ENCODE data around the gene GOLGB1. TPM values are rescaled to one million over a fixed set of nuclear protein-coding genes. Genes with fewer than 3 reads are reported as not detected.
A peak's percentile ranks its signal among the peaks of the same experiment; 100 is the strongest.

GOLGB1 gene
- total and polyA plus RNA-seq, 2 of the 4 experiments (the other 2 are of a cell fraction) = 13.3 to 30.3 TPM

GRCh38 chr3:121707531-121708273 lies 41.8 kb downstream of the GOLGB1 start:
- no peak overlapping the region for H4K8ac ChIP-seq (ENCODE audit: low read depth in 2 of 2, low read length in 2 of 2)
- no peak overlapping the region for H3K4me3 ChIP-seq (ENCODE audit: insufficient read depth, low read depth, low read length)
- H2BK15ac ChIP-seq (ENCODE audit: low read depth, low read length) = no peak overlapping the region
- no peak overlapping the region for H4K91ac ChIP-seq (ENCODE audit: insufficient read depth, low read depth, low read length)
- no peak overlapping the region for H2AK9ac ChIP-seq (replicated peaks; ENCODE audit: low read depth, low read length, poor library complexity)
- intact Hi-C loops (cut with micrococcal nuclease) (no loop called here), in situ Hi-C loops (cut with MboI; ENCODE audit: low sequenced_read_pairs) (no loop called here), dilution Hi-C loops (cut with HindIII; ENCODE audit: low sequenced_read_pairs, unreplicated experiment) (no loop called here)
- ATAC-seq (ENCODE audit: low read depth) = no peak
- H3K27me3 ChIP-seq (ENCODE audit: control insufficient read depth, insufficient read depth, low read length) = no peaks in the 10 kb centered on the region
- no peaks in the 10 kb centered on the region for H3K9me1 ChIP-seq (ENCODE audit: insufficient read depth, low read length)
- ChIA-PET POLR2A (ENCODE audit: unreplicated experiment) (no interaction called here), CTCF (no interaction called here)
- no peak overlapping the region for H3K18ac ChIP-seq (ENCODE audit: low read depth, low read length)
- no peak overlapping the region for H3K27ac ChIP-seq (ENCODE audit: insufficient read depth, low read length)
- no peak overlapping the region for H2BK120ac ChIP-seq (ENCODE audit: low read depth, low read length)
- H3K4ac ChIP-seq (ENCODE audit: low read depth, low read length) = no peak overlapping the region
- no peak overlapping the region for H3K9ac ChIP-seq (ENCODE audit: low read depth, low read length)
- H3K23ac ChIP-seq (ENCODE audit: low read depth, low read length) = no peak overlapping the region
- H4K5ac ChIP-seq (ENCODE audit: low read depth, low read length) = no peak overlapping the region
- H3K4me2 ChIP-seq (ENCODE audit: low read depth, low read length) = no peak overlapping the region
- H2AK5ac ChIP-seq (ENCODE audit: low read depth, low read length) = no peak overlapping the region
- H2BK5ac ChIP-seq (ENCODE audit: low read depth, low read length, poor library complexity, severe bottlenecking) = no peak overlapping the region
- H3K14ac ChIP-seq (replicated peaks; ENCODE audit: low read depth, low read length) = no peak overlapping the region
- DNase-seq = peak; percentile 2
- H3K4me1 ChIP-seq (ENCODE audit: control insufficient read depth, insufficient read depth, low read length) = no peaks in the 10 kb centered on the region
- no peak overlapping the region for H3K56ac ChIP-seq (ENCODE audit: extremely low read depth, insufficient read depth, low read length)
- no peaks in the 10 kb centered on the region for H3K9me3 ChIP-seq (ENCODE audit: control insufficient read depth, insufficient read depth, low read length)
- peaks cover 7 to 15% of the 10 kb centered on the region in 2 experiments; a peak in 3 of 4 replicates for H3K79me1 ChIP-seq (ENCODE audit: low read depth in 1 of 2, low read length in 2 of 2)
- H4K20me1 ChIP-seq (ENCODE audit: insufficient read depth, low read length) = no peaks in the 10 kb centered on the region
- H2AFZ ChIP-seq (replicated peaks; ENCODE audit: low read length, poor library complexity) = no peak overlapping the region
- TF ChIP-seq, protein P1, sequence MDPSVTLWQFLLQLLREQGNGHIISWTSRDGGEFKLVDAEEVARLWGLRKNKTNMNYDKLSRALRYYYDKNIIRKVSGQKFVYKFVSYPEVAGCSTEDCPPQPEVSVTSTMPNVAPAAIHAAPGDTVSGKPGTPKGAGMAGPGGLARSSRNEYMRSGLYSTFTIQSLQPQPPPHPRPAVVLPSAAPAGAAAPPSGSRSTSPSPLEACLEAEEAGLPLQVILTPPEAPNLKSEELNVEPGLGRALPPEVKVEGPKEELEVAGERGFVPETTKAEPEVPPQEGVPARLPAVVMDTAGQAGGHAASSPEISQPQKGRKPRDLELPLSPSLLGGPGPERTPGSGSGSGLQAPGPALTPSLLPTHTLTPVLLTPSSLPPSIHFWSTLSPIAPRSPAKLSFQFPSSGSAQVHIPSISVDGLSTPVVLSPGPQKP (IDR thresholded peaks at IDR 0.05; ENCODE audit: borderline replicate concordance, low read depth, low read length) = no peak
- TF ChIP-seq CHD1 (IDR thresholded peaks at IDR 0.05; ENCODE audit: low read depth, low read length) = no peak
- no peak for TF ChIP-seq SMC3 (IDR thresholded peaks at IDR 0.05; ENCODE audit: low read depth, low read length)
- TF ChIP-seq MAFK (IDR thresholded peaks at IDR 0.05; ENCODE audit: low read depth, low read length) = no peak
- TF ChIP-seq, protein P2, sequence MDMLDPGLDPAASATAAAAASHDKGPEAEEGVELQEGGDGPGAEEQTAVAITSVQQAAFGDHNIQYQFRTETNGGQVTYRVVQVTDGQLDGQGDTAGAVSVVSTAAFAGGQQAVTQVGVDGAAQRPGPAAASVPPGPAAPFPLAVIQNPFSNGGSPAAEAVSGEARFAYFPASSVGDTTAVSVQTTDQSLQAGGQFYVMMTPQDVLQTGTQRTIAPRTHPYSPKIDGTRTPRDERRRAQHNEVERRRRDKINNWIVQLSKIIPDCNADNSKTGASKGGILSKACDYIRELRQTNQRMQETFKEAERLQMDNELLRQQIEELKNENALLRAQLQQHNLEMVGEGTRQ (IDR thresholded peaks at IDR 0.05; ENCODE audit: low read depth, low read length) = no peak
- no peak for TF ChIP-seq RFX5 (IDR thresholded peaks at IDR 0.05; ENCODE audit: low read depth, low read length)
- no peak for TF ChIP-seq POLR2A (IDR thresholded peaks at IDR 0.05; ENCODE audit: low read depth, low read length)
- no peak for TF ChIP-seq RCOR1 (IDR thresholded peaks at IDR 0.05; ENCODE audit: insufficient replicate concordance, low read length)
- no peak for TF ChIP-seq NFE2L2 (IDR thresholded peaks at IDR 0.05; ENCODE audit: low read depth, low read length)
- no peak for TF ChIP-seq BHLHE40 (IDR thresholded peaks at IDR 0.05; ENCODE audit: low read depth, low read length)
- no peak for TF ChIP-seq MAZ (IDR thresholded peaks at IDR 0.05; ENCODE audit: borderline replicate concordance, low read depth, low read length)
- no peak for TF ChIP-seq MXI1 (IDR thresholded peaks at IDR 0.05; ENCODE audit: borderline replicate concordance, low read depth, low read length)
- no peak for TF ChIP-seq FOS (IDR thresholded peaks at IDR 0.05; ENCODE audit: low read depth, low read length)
- no peak for TF ChIP-seq CEBPB (IDR thresholded peaks at IDR 0.05; ENCODE audit: low read depth, low read length)
- no peak for TF ChIP-seq CTCF (conservative IDR thresholded peaks at IDR 0.05; ENCODE audit: low read depth, low read length)
- TF ChIP-seq RAD21 (IDR thresholded peaks at IDR 0.05; ENCODE audit: low read length) = no peak
- WGBS, 2 experiments (ENCODE audit: extremely low coverage in 2 of 2, insufficient read length in 1 of 2) = no CpG with 5 or more reads among the region's 2 CpGs
- no TSS peak for BruUV-seq (replicated peaks)
- H2BK20ac ChIP-seq (ENCODE audit: low read depth, low read length) = no peak overlapping the region
- peaks cover 16% of the 10 kb centered on the region for H3K36me3 ChIP-seq (ENCODE audit: control insufficient read depth, insufficient read depth, low read length)
